Natural killer cell treated with Interleukin-12 subunit alpha and Interleukin-12 subunit beta and Interleukin-15 and Interleukin-18, amount 100 ng/mL, for 72 hours (primary cell): ENCODE results near the gene CFTR. TPM values are rescaled to one million over a fixed set of nuclear protein-coding genes. Genes with fewer than 3 reads are reported as not detected.

ENCODE experiments used
- ATAC-seq, 2 donors: fragments of 150-1000 bp; cut with Tn5 transposase in 1 of 2; sonication (Bioruptor Pico), chemical (Tn5 transposase) in 1 of 2; 2 replicates each; pipeline ENCODE4 v1.10.0; 2021
- DNase-seq: peaks from one replicate; pipeline ENCODE4 v3.0.0; 2022; ENCODE audit warnings: low spot score
- H3K27ac Mint-ChIP-seq, 2 donors: 1 replicate in 1 of 2; 2 replicates in 1 of 2; pipeline ENCODE4 v1.8.0; 2022; ENCODE audit warnings: mixed read lengths in 2 of 2, mild to moderate bottlenecking in 1 of 2, moderate library complexity in 1 of 2
- H3K27me3 Mint-ChIP-seq, 2 donors: 1 replicate in 1 of 2; 2 replicates in 1 of 2; pipeline ENCODE4 v1.8.0; 2022; ENCODE audit warnings: mixed read lengths in 2 of 2
- H3K36me3 Mint-ChIP-seq: one replicate; pipeline ENCODE4 v1.8.0; 2022; ENCODE audit warnings: mixed read lengths
- H3K4me1 Mint-ChIP-seq, 2 donors: 1 replicate in 1 of 2; 2 replicates in 1 of 2; pipeline ENCODE4 v1.8.0; 2022; ENCODE audit warnings: low read depth in 2 of 2, mixed read lengths in 2 of 2, mild to moderate bottlenecking in 1 of 2
- H3K4me3 Mint-ChIP-seq: one replicate; pipeline ENCODE4 v1.8.0; 2022; ENCODE audit warnings: mixed read lengths
- H3K9me3 Mint-ChIP-seq: 2 replicates; pipeline ENCODE4 v1.8.0; 2022; ENCODE audit warnings: mixed read lengths
- total RNA-seq, 2 donors: library from RNA; stranded (reverse); gene quantifications; one replicate each; pipeline ENCODE4 v1.2.3, GENCODE V29; 2022

The CFTR gene
- total RNA-seq, 2 donors from 2014 or later, result not detected

GRCh38 chr7:117654780-117655179, 175.0 kb downstream of the CFTR start:
- no peak overlapping the region for H3K4me3 Mint-ChIP-seq
- H3K27ac Mint-ChIP-seq, result no peak overlapping the region
- ATAC-seq, result no peak
- DNase-seq, result no peak
- no peaks in the 10 kb centered on the region for H3K36me3 Mint-ChIP-seq
- no peaks in the 10 kb centered on the region for H3K4me1 Mint-ChIP-seq
- no peaks in the 10 kb centered on the region for H3K27me3 Mint-ChIP-seq
- peaks cover 18% of the 10 kb centered on the region for H3K9me3 Mint-ChIP-seq

- ATAC-seq (no peak), DNase-seq (no peak)
- no peaks in the 10 kb centered on the region for H3K36me3 Mint-ChIP-seq
- H3K9me3 Mint-ChIP-seq, result peaks cover 15% of the 10 kb centered on the region
- no peaks in the 10 kb centered on the region for H3K27me3 Mint-ChIP-seq
- no peaks in the 10 kb centered on the region for H3K4me1 Mint-ChIP-seq
- no peak overlapping the region for H3K27ac Mint-ChIP-seq
- H3K4me3 Mint-ChIP-seq, result no peak overlapping the region
These were observed 177.0 kb downstream of the CFTR start for GRCh38 chr7:117656806-117657205.

- no peak overlapping the region for H3K27ac Mint-ChIP-seq
These were observed 179.7 kb downstream of the CFTR start for GRCh38 chr7:117659531-117660011.

GRCh38 chr7:117661328-117661727, 181.5 kb downstream of the CFTR start:
- Mint-ChIP-seq H3K9me3 (peaks cover 14% of the 10 kb centered on the region), H3K4me3 (no peak overlapping the region), H3K4me1 (no peaks in the 10 kb centered on the region), H3K36me3 (no peaks in the 10 kb centered on the region), H3K27me3 (no peaks in the 10 kb centered on the region), H3K27ac (no peak overlapping the region)
- ATAC-seq, result no peak
- DNase-seq, result no peak

More at GRCh38 chr7:117659531-117660011, 179.7 kb downstream of the CFTR start:
- H3K27me3 Mint-ChIP-seq, result no peaks in the 10 kb centered on the region
- no peaks in the 10 kb centered on the region for H3K36me3 Mint-ChIP-seq
- no peak overlapping the region for H3K4me3 Mint-ChIP-seq
- ATAC-seq (no peak), DNase-seq (no peak)
- H3K9me3 Mint-ChIP-seq, result peaks cover 18% of the 10 kb centered on the region
- no peaks in the 10 kb centered on the region for H3K4me1 Mint-ChIP-seq

- ATAC-seq (no peak), DNase-seq (no peak)
- H3K4me3 Mint-ChIP-seq, result no peak overlapping the region
- H3K36me3 Mint-ChIP-seq, result no peaks in the 10 kb centered on the region
- peaks cover 10% of the 10 kb centered on the region for H3K9me3 Mint-ChIP-seq
- H3K27ac Mint-ChIP-seq, result no peak overlapping the region
- H3K27me3 Mint-ChIP-seq, result no peaks in the 10 kb centered on the region
- no peaks in the 10 kb centered on the region for H3K4me1 Mint-ChIP-seq
These were observed 184.2 kb downstream of the CFTR start for GRCh38 chr7:117664047-117664446.

GRCh38 chr7:117665368-117665767, 185.5 kb downstream of the CFTR start:
- Mint-ChIP-seq H3K36me3 (no peaks in the 10 kb centered on the region), H3K9me3 (peaks cover 9% of the 10 kb centered on the region), H3K4me1 (no peaks in the 10 kb centered on the region), H3K27ac (no peak overlapping the region), H3K4me3 (no peak overlapping the region), H3K27me3 (no peaks in the 10 kb centered on the region)
- ATAC-seq, result no peak
- no peak for DNase-seq

GRCh38 chr7:117666031-117666430, 186.2 kb downstream of the CFTR start:
- Mint-ChIP-seq H3K27ac (no peak overlapping the region), H3K9me3 (peaks cover 13% of the 10 kb centered on the region), H3K27me3 (no peaks in the 10 kb centered on the region), H3K4me3 (no peak overlapping the region), H3K36me3 (no peaks in the 10 kb centered on the region), H3K4me1 (no peaks in the 10 kb centered on the region)
- DNase-seq (no peak), ATAC-seq (no peak)

GRCh38 chr7:117666689-117667088, 186.9 kb downstream of the CFTR start:
- Mint-ChIP-seq H3K9me3 (peaks cover 13% of the 10 kb centered on the region), H3K36me3 (no peaks in the 10 kb centered on the region), H3K4me1 (no peaks in the 10 kb centered on the region), H3K4me3 (no peak overlapping the region), H3K27ac (no peak overlapping the region), H3K27me3 (no peaks in the 10 kb centered on the region)
- no peak for DNase-seq
- ATAC-seq, result no peak

- peaks cover 13% of the 10 kb centered on the region for H3K9me3 Mint-ChIP-seq
- H3K27ac Mint-ChIP-seq, result no peak overlapping the region
- DNase-seq, result no peak
- H3K4me3 Mint-ChIP-seq, result no peak overlapping the region
- no peak for ATAC-seq
- no peaks in the 10 kb centered on the region for H3K27me3 Mint-ChIP-seq
- H3K36me3 Mint-ChIP-seq, result no peaks in the 10 kb centered on the region
- no peaks in the 10 kb centered on the region for H3K4me1 Mint-ChIP-seq
These were observed 187.6 kb downstream of the CFTR start for GRCh38 chr7:117667456-117667855.

- Mint-ChIP-seq H3K4me3 (no peak overlapping the region), H3K36me3 (no peaks in the 10 kb centered on the region), H3K9me3 (peaks cover 7% of the 10 kb centered on the region), H3K27ac (no peak overlapping the region), H3K27me3 (no peaks in the 10 kb centered on the region), H3K4me1 (no peaks in the 10 kb centered on the region)
- DNase-seq (no peak), ATAC-seq (no peak)
These were observed 190.0 kb downstream of the CFTR start for GRCh38 chr7:117669818-117670217.

GRCh38 chr7:117672453-117672852, 192.6 kb downstream of the CFTR start:
- DNase-seq (no peak), ATAC-seq (no peak)
- no peaks in the 10 kb centered on the region for H3K27me3 Mint-ChIP-seq
- H3K4me3 Mint-ChIP-seq, result no peak overlapping the region
- no peaks in the 10 kb centered on the region for H3K36me3 Mint-ChIP-seq
- no peak overlapping the region for H3K27ac Mint-ChIP-seq
- H3K4me1 Mint-ChIP-seq, result no peaks in the 10 kb centered on the region
- peaks cover 6% of the 10 kb centered on the region for H3K9me3 Mint-ChIP-seq

GRCh38 chr7:117673367-117673766, 193.5 kb downstream of the CFTR start:
- no peak overlapping the region for H3K4me3 Mint-ChIP-seq
- no peaks in the 10 kb centered on the region for H3K27me3 Mint-ChIP-seq
- ATAC-seq, result no peak
- H3K27ac Mint-ChIP-seq, result no peak overlapping the region
- no peaks in the 10 kb centered on the region for H3K36me3 Mint-ChIP-seq
- DNase-seq, result no peak
- no peaks in the 10 kb centered on the region for H3K4me1 Mint-ChIP-seq
- H3K9me3 Mint-ChIP-seq, result peaks cover 6% of the 10 kb centered on the region

GRCh38 chr7:117673839-117674238, 194.0 kb downstream of the CFTR start:
- H3K27ac Mint-ChIP-seq, result no peak overlapping the region
- H3K4me1 Mint-ChIP-seq, result no peaks in the 10 kb centered on the region
- H3K9me3 Mint-ChIP-seq, result peaks cover 6% of the 10 kb centered on the region
- no peaks in the 10 kb centered on the region for H3K36me3 Mint-ChIP-seq
- ATAC-seq (no peak), DNase-seq (no peak)
- no peak overlapping the region for H3K4me3 Mint-ChIP-seq
- no peaks in the 10 kb centered on the region for H3K27me3 Mint-ChIP-seq

- no peaks in the 10 kb centered on the region for H3K36me3 Mint-ChIP-seq
- ATAC-seq, result no peak
These were observed 194.8 kb downstream of the CFTR start for GRCh38 chr7:117674617-117675016.

More at GRCh38 chr7:117674617-117675016, 194.8 kb downstream of the CFTR start:
- peaks cover 4% of the 10 kb centered on the region for H3K9me3 Mint-ChIP-seq
- no peak for DNase-seq
- no peaks in the 10 kb centered on the region for H3K4me1 Mint-ChIP-seq
- no peaks in the 10 kb centered on the region for H3K27me3 Mint-ChIP-seq
- no peak overlapping the region for H3K27ac Mint-ChIP-seq
- no peak overlapping the region for H3K4me3 Mint-ChIP-seq
